NCI-H82 treated with DMSO at 0.1 percent for 48 hours (cell line): Measurements from ENCODE around the gene TRIM15.
"Not testable (repeated sequence)": the region's sequence is repeated elsewhere in the genome, so short reads cannot be mapped to it uniquely, and the experiment has no call there.

ENCODE experiments used
- DNase-seq: peaks from one replicate; lab custom pipeline; 2025; ENCODE audit not compliant: unreplicated experiment; lab: John Stamatoyannopoulos, UW

The TRIM15 gene

GRCh38 chr6:30198166-30199084 lies 35.1 kb downstream of the TRIM15 start:
- no peak for DNase-seq

- no peak for DNase-seq
These were observed 37.4 kb downstream of the TRIM15 start for GRCh38 chr6:30200551-30201281.

- DNase-seq, result no peak
These were observed 39.0 kb downstream of the TRIM15 start for GRCh38 chr6:30202366-30202765.

GRCh38 chr6:30204116-30204515 lies 40.8 kb downstream of the TRIM15 start:
- DNase-seq, result no peak

- no peak for DNase-seq
These were observed 42.8 kb downstream of the TRIM15 start for GRCh38 chr6:30206152-30206551.

- DNase-seq, result no peak
These were observed 43.7 kb downstream of the TRIM15 start for GRCh38 chr6:30206799-30207618.

- no peak for DNase-seq
These were observed 44.4 kb downstream of the TRIM15 start for GRCh38 chr6:30207619-30208295.

- no peak for DNase-seq
These were observed 48.0 kb downstream of the TRIM15 start for GRCh38 chr6:30211306-30211705.

GRCh38 chr6:30211899-30212298 lies 48.6 kb downstream of the TRIM15 start:
- no peak for DNase-seq

GRCh38 chr6:30212865-30213666 lies 49.7 kb downstream of the TRIM15 start, which contains the start of gene TRIM26:
TRIM26 (minus strand) TSS chr6:30213406; CDS start chr6:30199103, 14,303 bp downstream.
- DNase-seq, result peak; percentile 95

- no peak for DNase-seq
These were observed 50.3 kb downstream of the TRIM15 start for GRCh38 chr6:30213667-30213956.

- no peak for DNase-seq
These were observed 50.8 kb downstream of the TRIM15 start for GRCh38 chr6:30213957-30214656.

GRCh38 chr6:30214657-30214982 lies 51.3 kb downstream of the TRIM15 start:
- DNase-seq, result no peak

GRCh38 chr6:30216096-30216495 lies 52.8 kb downstream of the TRIM15 start:
- no peak for DNase-seq

GRCh38 chr6:30219244-30219643 lies 55.9 kb downstream of the TRIM15 start:
- peak; percentile 8 for DNase-seq

- peak; percentile 14 for DNase-seq
These were observed 58.0 kb downstream of the TRIM15 start for GRCh38 chr6:30221395-30221794.

GRCh38 chr6:30221956-30222355 lies 58.6 kb downstream of the TRIM15 start:
- not testable (repeated sequence) for DNase-seq
